Epidermal melanocyte (primary cell): ENCODE data around the gene SVOP.
"Not testable (repeated sequence)": the region's sequence is repeated elsewhere in the genome, so short reads cannot be mapped to it uniquely, and the experiment has no call there.

Source experiments
- DNase-seq: peaks from one replicate; pipeline ENCODE4 v3.0.0; 2011; ENCODE audit warnings: low spot score; ENCODE audit not compliant: insufficient read length

SVOP gene

DNA sequence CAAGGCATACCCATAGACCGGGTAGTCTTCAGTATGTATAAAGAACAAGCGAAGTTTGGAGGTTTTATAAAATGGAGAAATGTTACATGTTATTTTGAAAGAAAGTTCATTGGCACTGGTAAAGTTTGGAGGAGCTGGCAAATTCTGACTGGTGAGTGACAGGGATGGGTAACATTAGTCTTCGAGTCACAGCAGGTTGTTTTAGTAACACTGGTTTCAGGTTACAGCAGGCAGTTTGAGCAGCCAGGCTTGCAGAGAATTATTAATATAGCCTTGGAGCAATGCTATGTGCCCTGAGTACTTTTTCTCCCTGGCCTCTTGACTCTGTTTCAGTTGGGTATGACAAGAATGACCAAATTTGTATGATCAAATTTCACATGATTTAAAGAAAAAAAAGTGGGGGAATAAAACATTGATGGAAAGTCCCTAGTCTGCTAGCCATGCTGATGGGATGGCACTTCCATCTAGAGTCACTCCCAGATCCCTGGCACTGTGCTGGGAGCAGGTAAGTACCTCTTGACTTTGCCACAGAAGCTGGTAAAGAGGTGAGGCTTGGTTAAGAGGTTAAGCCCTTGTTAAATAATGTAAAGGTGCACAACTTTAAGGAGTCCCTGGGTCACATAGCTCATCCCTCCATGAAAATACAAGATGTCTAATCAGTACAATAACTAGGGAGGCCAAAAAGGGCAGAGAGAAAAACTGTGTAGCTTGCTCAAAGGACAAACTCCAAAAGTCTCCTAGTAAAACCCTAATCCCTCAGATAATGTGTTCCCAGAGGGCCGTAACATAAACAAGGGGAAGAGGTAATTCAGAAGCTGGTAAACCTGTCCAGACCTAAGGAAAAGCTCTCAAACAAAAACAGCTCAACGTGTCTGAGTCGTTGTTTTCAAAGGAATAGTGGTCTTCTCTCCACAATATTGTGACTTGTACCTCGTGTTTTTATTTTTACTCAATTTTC is 12.7 kb upstream of the SVOP start:
- no peak for DNase-seq

- DNase-seq = no peak
Measured at GRCh38 chr12:109029411-109029810, 8.5 kb upstream of the SVOP start.

- DNase-seq = not testable (repeated sequence)
Measured at GRCh38 chr12:109028624-109029023, 7.8 kb upstream of the SVOP start.

DNA sequence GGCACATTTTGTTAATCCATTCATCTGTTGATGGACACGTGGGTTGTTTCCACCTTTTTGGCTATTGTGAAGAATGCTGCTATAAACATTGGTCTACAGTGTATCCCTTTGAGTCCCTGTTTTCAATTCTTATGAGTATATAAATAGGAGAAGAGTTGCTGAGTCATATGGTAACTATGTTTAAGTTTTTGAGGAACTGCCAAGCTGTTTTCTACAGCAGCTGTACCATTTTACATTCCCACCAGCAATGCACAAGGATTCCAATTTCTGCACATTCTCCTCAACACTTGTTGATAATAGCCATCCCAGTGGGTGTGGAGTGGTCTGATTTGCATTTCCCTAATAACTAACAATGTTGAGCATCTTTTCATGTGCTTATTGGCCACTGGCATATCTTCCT is 6.9 kb upstream of the SVOP start:
- DNase-seq = no peak

GRCh38 chr12:109020146-109020795 is 597 bp downstream of the SVOP start:
- no peak for DNase-seq

DNA sequence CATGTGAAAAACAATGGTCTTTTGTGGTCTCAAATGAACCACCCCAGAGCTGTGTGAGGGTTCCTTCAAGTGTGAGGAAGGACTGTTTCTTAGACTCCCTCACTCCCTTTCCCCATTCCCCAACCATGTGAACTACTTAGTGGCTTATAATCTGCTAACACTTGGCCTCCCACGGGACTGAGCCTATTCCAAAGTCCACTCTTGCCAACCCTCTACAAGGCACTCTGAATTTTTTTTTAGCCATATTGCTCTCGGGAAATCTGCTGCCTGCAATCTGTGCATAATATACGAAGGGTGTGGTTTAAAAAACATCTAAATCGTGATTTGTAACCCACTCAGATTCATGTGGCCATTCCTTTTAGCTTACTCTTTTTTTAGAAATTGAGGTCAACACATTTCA is 2.6 kb downstream of the SVOP start:
- no peak for DNase-seq

DNA sequence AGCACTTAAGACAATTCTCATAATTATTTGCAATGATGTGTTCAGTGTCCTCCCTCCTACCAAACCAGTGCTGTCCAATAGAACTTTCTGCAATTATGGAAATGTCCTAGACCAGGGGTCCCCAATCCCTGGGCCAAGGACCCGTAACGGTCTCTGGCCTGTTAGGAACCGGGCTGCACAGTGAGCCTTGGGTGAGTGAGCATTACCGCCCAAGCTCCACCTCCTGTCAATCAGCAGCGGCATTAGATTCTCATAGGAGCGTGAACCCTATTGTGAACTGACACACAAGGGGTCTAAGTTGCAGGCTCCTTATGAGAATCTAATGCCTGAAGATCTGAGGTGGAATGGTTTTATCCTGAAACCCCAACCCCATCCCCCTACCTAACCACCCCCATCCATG is 3.9 kb downstream of the SVOP start:
- DNase-seq = no peak

DNA sequence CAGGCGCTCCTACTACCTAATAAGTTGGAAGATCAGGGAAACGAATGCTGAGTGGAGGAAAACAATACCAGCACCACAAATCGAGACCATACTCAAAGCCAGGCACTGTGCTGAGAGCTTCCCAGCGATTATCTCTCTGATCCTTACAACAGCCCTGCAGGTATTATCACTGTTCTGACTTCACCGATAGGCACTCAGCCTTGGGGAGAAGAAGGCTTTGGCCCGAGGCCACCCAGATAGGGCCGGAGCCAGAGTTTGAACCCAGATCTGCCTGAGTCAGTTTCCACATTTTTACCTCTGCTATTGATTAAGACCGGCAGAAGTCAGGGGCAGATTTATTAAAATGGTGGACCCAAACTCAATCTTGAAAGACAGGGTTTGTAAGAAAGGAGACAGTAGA is 4.9 kb downstream of the SVOP start:
- no peak for DNase-seq

DNA sequence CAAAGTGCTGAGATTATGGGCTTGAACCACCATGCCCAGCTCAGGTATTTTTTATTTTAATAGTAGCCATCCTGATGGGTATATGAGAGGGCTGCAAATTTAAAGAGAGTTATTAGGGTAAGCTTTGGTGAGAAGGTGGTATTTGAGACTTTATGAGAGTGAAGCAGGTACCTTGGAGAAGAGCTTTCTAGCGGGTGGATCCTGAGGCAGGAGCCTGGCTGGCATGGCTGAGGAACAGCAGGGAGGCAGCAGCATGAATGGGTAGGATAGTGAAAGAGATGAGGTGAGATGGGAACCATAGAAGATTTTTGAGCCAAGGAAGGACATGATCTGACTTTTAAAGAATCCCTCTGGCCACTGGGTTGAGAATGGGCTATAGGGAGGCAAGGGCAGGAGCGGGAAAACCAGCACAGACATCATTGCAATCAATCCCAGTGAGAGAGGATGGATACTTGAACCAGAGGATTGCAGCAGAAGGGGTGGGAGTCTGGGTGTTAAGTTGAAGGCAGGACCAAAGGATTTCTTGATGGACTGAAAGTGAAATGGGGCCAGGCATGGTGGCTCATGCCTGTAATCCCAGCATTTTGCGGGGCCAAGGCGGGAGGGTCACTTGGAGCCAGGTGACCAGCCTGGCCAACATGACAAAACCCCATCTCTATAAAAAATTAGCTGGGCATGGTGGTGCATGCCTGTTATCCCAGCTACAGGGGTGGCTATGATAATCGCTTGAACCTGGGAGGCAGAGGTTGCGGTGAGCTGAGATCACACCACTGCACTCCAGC is 5.7 kb downstream of the SVOP start:
- no peak for DNase-seq

DNA sequence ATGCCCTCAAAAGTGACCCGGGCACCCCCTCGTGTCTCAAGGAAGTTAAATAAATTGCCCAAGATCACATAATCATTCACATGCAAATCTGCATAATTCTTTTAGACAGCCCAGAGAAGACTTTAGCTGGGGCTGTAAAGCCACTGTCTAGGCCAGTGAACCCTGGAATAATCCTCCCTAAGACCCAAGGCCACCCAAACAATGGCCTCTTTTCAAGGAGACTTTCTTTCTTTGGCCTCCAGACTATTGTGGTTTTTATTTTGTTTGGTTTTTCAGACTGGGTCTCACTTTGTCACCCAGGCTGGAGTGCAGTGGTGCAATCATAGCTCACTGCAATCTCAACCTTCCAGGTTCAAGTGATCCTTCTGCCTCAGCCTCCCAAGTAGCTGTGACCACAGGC is 10.6 kb downstream of the SVOP start:
- no peak for DNase-seq

- no peak for DNase-seq
Measured at GRCh38 chr12:109009766-109010165, 11.1 kb downstream of the SVOP start.

GRCh38 chr12:109004017-109004416 is 16.9 kb downstream of the SVOP start:
- no peak for DNase-seq

DNA sequence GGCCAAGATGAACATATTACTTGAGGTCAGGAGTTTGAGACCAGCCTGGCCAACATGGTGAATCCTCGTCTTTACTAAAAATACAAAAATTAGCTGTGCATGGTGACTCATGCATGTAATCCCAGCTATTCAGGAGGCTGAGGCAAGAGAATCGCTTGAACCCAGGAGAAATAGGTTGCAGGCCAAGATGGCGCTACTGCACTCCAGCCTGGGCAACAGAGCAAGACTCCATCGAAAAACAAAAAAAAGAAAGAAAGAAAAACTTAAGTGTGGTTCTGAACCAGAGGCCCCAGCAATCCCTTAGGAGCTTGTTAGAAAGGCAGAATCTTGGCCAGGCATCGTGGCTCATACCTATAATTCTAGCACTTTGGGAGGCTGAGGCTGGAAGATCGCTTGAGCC is 24.5 kb downstream of the SVOP start:
- no peak for DNase-seq

GRCh38 chr12:108995370-108995992 is 25.4 kb downstream of the SVOP start:
- no peak for DNase-seq

DNA sequence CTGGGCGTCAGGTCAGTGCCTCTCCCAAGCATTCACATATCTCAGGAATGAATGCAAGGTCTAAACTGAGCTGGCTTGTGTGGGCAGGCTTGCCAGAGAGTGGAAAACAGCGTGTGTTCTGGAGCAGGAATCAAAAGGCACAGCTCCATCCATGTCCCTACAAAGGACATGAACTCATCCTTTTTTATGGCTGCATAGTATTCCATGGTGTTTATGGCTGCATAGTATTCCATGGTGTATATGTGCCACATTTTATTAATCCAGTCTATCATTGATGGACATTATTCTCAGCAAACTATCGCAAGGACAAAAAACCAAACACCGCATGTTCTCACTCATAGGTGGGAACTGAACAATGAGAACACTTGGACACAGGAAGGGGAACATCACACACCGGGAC is 30.8 kb downstream of the SVOP start:
- not testable (repeated sequence) for DNase-seq

DNA sequence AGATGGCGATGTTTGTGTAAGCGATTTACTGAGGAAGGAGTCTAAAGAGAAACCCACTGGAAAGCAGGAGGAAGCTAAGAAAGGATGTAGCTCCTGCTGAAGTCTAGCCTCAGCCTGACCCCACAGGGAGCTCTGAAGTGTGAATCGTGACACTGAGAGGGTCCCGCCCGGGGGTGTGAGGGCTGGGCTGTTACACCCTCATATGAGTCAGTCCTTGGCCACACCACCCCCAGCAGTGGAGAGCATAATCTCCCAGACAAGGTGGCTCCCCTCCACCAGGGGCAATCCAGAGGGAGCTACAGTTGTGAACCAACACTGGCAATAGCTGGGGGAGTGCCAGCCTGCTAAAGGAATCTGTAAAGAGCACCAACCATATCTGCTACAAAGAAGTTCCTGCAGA is 31.5 kb downstream of the SVOP start:
- no peak for DNase-seq

DNA sequence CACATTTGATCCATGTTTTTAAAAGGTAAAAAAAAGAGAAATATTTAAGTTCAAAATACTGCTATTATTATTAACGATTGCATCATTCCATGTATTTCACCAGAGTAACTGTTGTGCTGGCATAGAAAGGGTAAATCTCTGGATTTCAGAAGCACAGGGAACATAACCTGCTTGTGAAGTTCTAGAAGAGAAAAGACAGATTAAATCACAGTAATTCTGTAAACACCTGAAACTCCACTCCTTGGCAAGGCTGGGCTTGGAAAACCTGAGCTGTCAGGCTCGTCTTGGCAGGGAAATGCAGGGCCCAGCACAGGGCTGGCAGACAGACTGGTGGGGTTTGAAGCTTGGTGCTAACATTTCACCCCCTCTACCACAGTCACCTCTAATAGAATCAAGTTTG is 35.1 kb downstream of the SVOP start:
- DNase-seq = no peak

DNA sequence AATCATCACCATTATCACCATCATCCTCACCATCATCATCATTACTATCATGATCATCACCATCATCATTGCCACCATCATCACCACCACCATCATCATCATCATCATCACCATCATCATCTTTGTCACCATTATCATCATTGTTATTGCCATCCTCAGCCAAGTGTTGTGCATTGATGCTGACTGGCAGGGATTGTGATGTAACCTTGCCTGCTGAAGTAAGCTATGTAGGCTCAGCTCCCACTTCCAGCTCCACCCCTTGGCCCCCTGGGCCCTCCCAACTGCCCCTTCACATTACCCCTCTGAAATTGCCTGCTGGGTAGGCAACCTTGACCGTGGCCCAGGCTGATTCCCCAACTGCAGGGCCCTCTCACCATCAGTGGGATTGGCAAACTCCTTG is 37.6 kb downstream of the SVOP start:
- DNase-seq = no peak

DNA sequence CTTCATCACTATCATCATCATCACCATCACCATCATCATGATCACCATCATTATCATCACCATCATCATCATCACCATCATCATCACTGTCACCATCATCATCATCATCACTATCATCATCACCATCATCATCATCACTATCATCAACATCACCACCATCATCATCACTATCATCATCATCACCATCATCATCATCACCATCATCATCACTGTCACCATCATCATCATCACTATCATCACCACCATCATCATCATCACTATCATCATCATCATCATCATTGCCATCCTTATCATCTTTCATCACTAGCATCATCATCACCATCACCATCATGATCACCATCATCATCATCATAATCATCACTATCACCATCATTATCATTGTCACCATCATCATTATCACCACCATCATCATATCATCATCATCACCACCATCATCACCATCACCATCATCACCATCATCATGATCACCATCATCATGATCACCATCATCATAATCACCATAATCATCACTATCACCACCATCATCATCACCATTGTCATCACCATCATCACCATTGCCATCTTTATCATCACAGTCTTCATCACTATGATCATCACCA is 38.1 kb downstream of the SVOP start:
- no peak for DNase-seq

DNA sequence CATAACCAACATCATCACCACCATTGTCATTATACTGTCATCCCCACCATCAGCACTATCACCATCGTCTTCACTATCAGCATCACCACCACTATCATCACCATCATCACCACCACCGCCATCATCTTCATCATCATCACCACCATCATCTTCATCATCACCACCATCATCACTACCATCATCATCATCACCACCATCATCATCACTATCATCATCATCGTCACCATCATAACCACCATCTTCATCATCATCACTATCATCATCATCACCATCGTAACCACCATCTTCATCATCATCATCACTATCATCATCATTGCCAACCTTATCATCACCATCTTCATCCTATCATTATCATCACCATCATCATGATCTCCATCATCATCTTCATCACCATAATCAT is 39.0 kb downstream of the SVOP start:
- DNase-seq = no peak
